ENCODE data around the gene JAZF1. TPM values are rescaled to one million over a fixed set of nuclear protein-coding genes. Genes with fewer than 3 reads are reported as not detected.

JAZF1 gene
- total RNA-seq, 1 donor from 2014 or later, result 42.5 TPM

GRCh38 chr7:28088032-28088431, 92.6 kb downstream of the JAZF1 start:
- intact Hi-C loops (cut with DNase I), result no loop called here

GRCh38 chr7:28086198-28086597, 94.4 kb downstream of the JAZF1 start:
- no peak for DNase-seq (ENCODE audit: low spot score)
- intact Hi-C loops (cut with DNase I), result no loop called here

More at GRCh38 chr7:28088032-28088431, 92.6 kb downstream of the JAZF1 start:
- DNase-seq (ENCODE audit: low spot score), result no peak

- intact Hi-C loops (cut with DNase I), result no loop called here
- no peak for DNase-seq (ENCODE audit: low spot score)
Observed at GRCh38 chr7:28083998-28084985, 96.3 kb downstream of the JAZF1 start.

- intact Hi-C loops (cut with DNase I), result no loop called here
- DNase-seq (ENCODE audit: low spot score), result no peak
Observed at GRCh38 chr7:28083164-28083997, 97.2 kb downstream of the JAZF1 start.

- no peak for DNase-seq (ENCODE audit: low spot score)
- intact Hi-C loops (cut with DNase I), result no loop called here
Observed at GRCh38 chr7:28082071-28082470, 98.5 kb downstream of the JAZF1 start.

- DNase-seq (ENCODE audit: low spot score), result no peak
- intact Hi-C loops (cut with DNase I), result no loop called here
Observed at GRCh38 chr7:28081016-28081415, 99.6 kb downstream of the JAZF1 start.

GRCh38 chr7:28078036-28078901, 102.3 kb downstream of the JAZF1 start:
- no peak for DNase-seq (ENCODE audit: low spot score)
- intact Hi-C loops (cut with DNase I), result no loop called here

GRCh38 chr7:28077616-28078015, 103.0 kb downstream of the JAZF1 start:
- intact Hi-C loops (cut with DNase I), result no loop called here
- no peak for DNase-seq (ENCODE audit: low spot score)

- intact Hi-C loops (cut with DNase I), result no loop called here
- DNase-seq (ENCODE audit: low spot score), result no peak
Observed at GRCh38 chr7:28076423-28077200, 104.0 kb downstream of the JAZF1 start.

GRCh38 chr7:28075674-28076358, 104.8 kb downstream of the JAZF1 start:
- DNase-seq (ENCODE audit: low spot score), result no peak
- intact Hi-C loops (cut with DNase I), result no loop called here

- DNase-seq (ENCODE audit: low spot score), result no peak
- intact Hi-C loops (cut with DNase I), result no loop called here
Observed at GRCh38 chr7:28072876-28073514, 107.6 kb downstream of the JAZF1 start.

GRCh38 chr7:28071570-28071969, 109.0 kb downstream of the JAZF1 start:
- DNase-seq (ENCODE audit: low spot score), result no peak
- intact Hi-C loops (cut with DNase I), result no loop called here

- intact Hi-C loops (cut with DNase I), result no loop called here
- DNase-seq (ENCODE audit: low spot score), result no peak
Observed at GRCh38 chr7:28070297-28071055, 110.1 kb downstream of the JAZF1 start.

- no peak for DNase-seq (ENCODE audit: low spot score)
- intact Hi-C loops (cut with DNase I), result no loop called here
Observed at GRCh38 chr7:28069807-28070206, 110.8 kb downstream of the JAZF1 start.

GRCh38 chr7:28069388-28069787, 111.2 kb downstream of the JAZF1 start:
- intact Hi-C loops (cut with DNase I), result no loop called here
- DNase-seq (ENCODE audit: low spot score), result no peak

GRCh38 chr7:28068811-28069216, 111.8 kb downstream of the JAZF1 start:
- intact Hi-C loops (cut with DNase I), result no loop called here
- no peak for DNase-seq (ENCODE audit: low spot score)

- DNase-seq (ENCODE audit: low spot score), result no peak
- intact Hi-C loops (cut with DNase I), result no loop called here
Observed at GRCh38 chr7:28067171-28067570, 113.4 kb downstream of the JAZF1 start.
